Stimulated activated CD4-positive, alpha-beta T cell treated with anti-CD3 and anti-CD28 coated beads, Interleukin-12 subunit alpha, Interleukin-12 subunit beta, amount 100 ng/mL, for 24 hours (primary cell): ENCODE measurements around the gene FPGS.
"Not testable (repeated sequence)": the region's sequence is repeated elsewhere in the genome, so short reads cannot be mapped to it uniquely, and the experiment has no call there.

Experiments used
- DNase-seq, 2 experiments: peaks; one replicate each; pipeline ENCODE4 v3.0.0-alpha.2; 2020; ENCODE audit warnings: low read depth in 2 of 2

FPGS gene

DNA sequence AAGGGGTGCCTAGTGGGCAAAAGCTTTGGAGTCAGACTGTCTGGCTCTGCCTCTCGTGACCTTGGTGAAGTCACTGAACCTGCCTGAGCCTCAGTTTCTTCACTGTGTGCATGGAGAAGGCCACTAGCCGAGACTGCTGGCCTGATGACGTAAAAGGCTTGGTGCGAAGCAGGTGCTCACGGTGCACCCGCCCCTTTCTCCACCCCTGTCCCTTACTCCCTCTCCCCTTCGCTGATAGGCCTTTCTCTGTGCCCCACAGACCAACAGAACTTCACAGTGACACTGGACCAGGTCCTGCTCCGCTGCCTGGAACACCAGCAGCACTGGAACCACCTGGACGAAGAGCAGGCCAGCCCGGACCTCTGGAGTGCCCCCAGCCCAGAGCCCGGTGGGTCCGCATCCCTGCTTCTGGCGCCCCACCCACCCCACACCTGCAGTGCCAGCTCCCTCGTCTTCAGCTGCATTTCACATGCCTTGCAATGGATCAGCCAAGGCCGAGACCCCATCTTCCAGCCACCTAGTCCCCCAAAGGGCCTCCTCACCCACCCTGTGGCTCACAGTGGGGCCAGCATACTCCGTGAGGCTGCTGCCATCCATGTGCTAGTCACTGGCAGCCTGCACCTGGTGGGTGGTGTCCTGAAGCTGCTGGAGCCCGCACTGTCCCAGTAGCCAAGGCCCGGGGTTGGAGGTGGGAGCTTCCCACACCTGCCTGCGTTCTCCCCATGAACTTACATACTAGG lies 10.4 kb downstream of the FPGS start:
- DNase-seq: no peak

- DNase-seq: no peak
These were observed 11.1 kb downstream of the FPGS start for GRCh38 chr9:127813686-127814226.

GRCh38 chr9:127814619-127815511 lies 12.2 kb downstream of the FPGS start:
- DNase-seq: no peak

- DNase-seq: no peak
These were observed 13.1 kb downstream of the FPGS start for GRCh38 chr9:127815512-127816361.

DNA sequence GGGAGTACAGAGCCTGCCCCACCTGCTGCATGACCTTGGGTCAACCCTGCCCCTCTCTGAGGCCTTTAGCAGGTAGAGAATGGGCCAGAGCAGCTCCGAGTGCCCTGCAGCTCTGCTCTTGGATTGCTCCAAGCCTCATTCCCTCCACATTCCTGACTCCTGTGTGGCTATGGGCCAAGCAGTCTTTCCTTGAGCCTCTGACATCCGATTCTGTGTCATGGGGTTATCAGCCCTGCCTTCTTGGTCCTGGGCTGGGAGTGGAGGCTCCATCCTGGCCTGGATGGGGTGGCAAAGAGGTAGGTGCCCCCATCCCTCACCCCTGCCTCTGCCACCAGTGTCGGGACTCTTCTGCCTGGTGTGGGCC lies 13.7 kb downstream of the FPGS start:
- DNase-seq: no peak

- DNase-seq: no peak
These were observed 14.0 kb downstream of the FPGS start for GRCh38 chr9:127816728-127817127.

DNA sequence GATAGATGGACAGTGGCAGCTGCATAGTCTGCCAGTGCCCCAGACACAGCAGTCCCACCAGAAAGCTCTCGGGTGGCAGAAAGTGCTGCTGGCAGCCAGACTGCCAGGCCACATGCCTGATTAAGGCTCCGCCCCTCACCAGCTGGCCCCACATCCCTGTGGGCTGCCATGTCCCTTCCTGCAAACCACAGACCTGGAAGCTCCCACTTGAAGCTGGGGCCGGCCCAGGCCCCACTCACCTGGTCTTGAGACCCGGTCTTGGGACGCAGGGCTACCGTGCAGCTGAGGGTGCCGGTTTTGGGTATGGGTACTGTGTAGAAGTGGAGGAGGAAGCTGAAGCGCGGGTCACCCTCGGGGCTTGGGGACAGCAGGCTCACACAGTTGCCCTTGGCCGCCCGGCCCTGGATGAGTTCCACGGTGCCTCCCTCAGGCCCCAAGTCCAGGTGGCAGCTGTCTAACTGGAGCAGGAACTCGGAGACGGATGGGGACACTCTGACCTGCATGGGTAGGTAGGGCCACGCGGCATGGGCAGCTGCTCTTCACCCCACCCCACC lies 15.3 kb downstream of the FPGS start:
- no peak for DNase-seq

DNA sequence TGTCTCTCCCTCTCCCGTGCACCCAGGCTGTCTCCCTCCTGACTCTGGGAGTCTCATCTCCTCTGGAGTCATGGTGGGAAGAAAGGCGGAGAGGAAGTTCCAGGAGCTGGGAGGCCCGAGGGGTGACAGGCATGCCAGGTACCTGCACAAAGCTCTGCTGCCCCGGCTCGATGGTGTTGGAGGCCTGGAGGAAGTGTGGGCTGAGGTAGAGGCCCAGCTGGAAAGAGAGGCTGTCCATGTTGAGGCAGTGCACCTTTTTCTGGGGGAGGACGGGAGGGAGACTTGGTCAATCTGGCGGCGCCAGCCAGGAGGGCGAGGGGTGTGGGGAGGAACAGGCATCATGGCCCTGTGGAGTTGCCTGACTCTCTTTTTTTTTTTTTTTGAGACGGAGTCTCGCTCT lies 15.9 kb downstream of the FPGS start:
- DNase-seq: no peak

DNA sequence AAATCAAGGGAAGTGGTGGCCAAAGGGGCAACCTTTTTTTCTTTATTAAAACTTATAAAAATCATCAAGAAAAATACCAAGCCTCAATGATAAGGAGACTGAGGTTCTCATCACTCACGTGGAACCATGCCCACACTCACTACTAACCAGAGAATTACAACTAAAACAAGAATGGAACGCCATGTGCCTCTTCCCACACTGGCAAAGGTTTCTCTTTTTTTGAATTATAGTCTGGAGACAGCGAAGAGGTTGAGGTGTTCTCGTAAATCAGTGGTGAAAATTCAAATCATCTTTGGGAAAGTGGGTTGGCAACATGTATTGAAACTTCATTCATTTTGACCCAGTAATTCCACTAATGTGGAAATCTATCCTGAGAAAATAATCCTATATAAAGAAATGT lies 19.4 kb downstream of the FPGS start:
- no peak for DNase-seq

- DNase-seq: no peak
These were observed 22.8 kb downstream of the FPGS start for GRCh38 chr9:127825319-127826051.

DNA sequence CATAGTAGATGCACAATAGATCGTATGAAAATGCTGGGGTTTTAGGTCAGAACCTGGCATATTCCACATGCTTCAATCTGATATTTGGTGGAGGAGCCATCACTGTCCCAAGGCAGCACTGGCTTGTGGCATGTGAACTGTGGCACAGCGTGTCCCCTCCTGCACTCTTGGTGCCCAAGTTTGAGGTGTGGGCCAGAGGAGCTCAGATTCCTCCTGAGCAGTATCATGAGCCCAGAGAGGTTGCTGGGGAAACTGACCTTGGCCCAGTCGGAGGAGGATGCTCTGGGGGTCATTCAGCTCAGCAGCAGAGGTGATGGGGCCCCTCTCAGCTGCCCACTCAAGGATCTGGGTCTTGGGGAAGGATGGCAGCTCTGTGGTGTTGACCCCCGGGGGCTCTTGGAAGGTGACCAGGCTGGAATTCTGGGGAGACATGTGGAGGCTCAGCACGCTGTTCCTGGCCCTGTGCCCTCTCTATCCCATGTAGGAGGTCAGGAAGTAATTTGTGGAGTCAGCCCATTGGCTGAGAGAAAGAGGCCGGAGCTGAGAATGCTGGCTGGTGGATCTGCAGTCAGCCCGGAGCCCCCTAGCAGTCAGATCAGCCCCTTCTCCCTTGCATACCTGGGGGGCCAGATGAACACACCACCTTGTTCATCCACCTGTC lies 23.7 kb downstream of the FPGS start:
- no peak for DNase-seq

DNA sequence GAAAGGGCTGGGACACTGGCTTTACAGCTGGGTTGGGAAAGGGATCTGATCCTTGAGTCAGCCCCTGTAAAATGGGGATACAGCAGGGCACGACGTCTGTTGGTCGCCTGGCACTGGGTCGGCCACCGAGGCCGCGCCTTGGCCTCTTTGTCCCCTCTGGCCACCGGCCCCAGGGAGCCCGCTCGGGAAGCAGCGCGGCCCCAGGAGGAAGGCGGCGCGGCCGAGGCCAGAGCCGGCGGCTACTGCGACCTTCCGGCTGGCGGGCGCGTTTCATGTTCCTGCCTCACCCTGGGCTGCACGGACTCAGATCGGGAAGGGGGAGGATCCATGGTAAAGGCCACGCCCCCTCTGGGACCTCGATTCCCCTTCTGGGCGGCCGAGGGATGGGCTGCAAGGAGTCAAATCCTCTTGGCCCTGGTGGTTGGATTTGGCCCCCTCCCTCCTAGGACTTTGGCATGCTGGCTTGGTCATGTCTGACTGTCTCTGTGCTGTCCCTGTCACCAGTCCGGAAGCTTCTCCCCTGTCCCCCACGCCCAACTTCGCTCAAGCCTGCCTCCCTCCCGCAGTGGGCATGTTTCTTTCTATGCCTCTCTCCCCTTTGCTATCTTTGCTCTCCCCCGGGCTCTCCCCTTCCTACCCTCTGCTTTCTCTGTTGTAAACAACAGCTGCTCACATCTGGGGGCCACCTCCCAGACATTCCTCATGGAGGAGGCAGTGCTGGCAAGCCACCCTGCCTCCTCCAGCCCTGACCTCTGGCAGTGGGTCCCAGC lies 25.8 kb downstream of the FPGS start:
- DNase-seq: no peak

- no peak for DNase-seq
These were observed 26.7 kb downstream of the FPGS start for GRCh38 chr9:127829205-127829906.

- DNase-seq: no peak
These were observed 29.6 kb downstream of the FPGS start for GRCh38 chr9:127832248-127832647.

DNA sequence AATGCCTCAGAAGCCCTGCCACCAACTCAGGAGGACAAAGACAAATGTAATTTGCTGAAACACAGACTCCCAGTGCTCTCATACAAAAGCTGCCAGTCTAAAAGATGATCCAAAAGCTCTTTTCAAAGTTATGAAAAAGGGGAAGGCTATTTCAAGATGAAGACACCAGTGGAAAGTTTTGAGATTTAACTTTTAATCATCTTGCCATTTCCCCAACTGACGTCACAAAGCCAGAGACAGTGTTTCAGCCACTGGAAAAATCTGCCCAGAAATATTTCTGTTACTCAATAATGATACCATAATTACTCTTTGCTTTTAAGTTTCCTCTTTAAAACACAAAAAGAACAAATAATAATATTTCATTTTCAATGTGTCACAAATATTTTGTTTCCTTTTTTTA lies 30.9 kb downstream of the FPGS start:
- no peak for DNase-seq

DNA sequence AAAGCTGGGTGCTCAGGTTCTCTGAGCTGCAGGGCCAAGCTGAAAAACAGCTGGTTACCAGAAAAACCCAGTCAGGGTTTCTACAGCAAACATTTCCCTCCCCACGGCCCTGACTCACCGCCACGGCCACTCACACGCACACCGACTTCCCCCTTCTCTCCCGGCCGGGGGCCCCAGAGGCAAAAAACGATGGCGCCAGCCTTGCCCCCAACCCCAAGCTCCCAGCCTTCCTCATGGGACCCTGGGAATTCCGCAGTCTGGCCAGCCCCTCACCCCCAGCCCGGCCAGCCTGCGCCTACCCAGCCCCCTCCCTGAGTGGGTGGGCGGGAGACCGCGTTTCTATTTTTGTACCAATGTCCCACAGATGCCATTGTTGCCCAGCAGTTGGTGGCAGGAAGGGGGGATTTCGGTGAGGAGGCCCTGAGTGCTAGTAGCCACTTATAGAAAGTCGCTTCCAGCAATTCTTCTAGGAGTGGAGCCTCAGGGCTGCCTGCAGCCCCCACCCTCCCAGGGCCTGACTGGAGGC lies 33.4 kb downstream of the FPGS start:
- no peak for DNase-seq

GRCh38 chr9:127836561-127836960 lies 33.9 kb downstream of the FPGS start:
- not testable (repeated sequence) for DNase-seq

GRCh38 chr9:127837346-127837745 lies 34.7 kb downstream of the FPGS start:
- DNase-seq: no peak
